Measurements from ENCODE around the gene AMY2A.
"Not testable (repeated sequence)": the region's sequence is repeated elsewhere in the genome, so short reads cannot be mapped to it uniquely, and the experiment has no call there.

AMY2A gene

DNA sequence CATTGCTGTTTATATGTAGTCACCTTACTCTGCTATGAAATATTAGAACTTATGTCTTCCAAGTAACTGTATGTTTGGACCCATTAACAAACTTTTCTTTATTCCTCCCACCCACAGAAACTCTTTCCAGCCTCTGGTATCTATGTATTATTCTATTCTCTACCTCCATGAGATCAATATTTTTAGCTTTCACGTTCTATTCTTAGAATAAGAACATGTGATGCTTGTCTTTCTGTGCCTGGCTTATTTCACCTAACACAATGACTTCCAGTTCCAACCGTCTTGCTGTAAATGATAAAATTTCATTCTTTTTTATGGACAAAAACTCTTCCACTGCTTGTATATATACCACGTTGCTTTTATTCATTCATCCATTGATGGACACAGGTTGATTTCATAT, 24.0 kb downstream of the AMY2A start:
- H3K9me3 ChIP-seq (ENCODE audit: control insufficient read depth in 2 of 2, low read length in 2 of 2); H3K27me3 ChIP-seq (ENCODE audit: control insufficient read depth in 1 of 2, insufficient read depth in 2 of 2, low read length in 2 of 2); H3K4me3 ChIP-seq (ENCODE audit: low read length in 2 of 2); H3K27ac ChIP-seq (ENCODE audit: low read length); H3K36me3 ChIP-seq (ENCODE audit: control insufficient read depth in 2 of 2, insufficient read depth in 2 of 2, low read length in 2 of 2); H3K4me1 ChIP-seq (ENCODE audit: control insufficient read depth, insufficient read depth, low read length); H3K9ac ChIP-seq (ENCODE audit: low read length in 2 of 2): not testable (repeated sequence)

DNA sequence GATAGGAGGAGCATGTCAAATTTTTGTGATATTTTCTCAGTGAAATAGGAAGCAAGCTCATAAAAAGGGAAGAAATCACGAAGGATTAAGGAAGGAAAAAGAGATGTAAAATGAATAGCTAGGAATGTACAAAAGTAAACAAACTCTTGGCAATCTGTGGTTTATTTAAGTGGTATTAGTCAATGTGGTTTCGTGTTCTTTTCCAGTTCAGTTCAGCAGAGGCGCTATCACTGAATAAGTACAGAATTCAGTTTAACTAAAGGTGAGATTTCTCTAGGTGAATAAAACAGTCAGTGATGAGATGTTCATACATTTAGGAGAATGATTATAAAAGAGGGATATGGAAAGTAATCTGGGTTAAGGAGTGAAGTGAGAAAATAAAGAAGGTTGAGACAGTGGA, 26.7 kb downstream of the AMY2A start:
- not testable (repeated sequence) for H3K4me3 ChIP-seq (ENCODE audit: low read length in 2 of 2); H3K27ac ChIP-seq (ENCODE audit: low read length); H3K36me3 ChIP-seq (ENCODE audit: control insufficient read depth in 2 of 2, insufficient read depth in 2 of 2, low read length in 2 of 2); H3K4me1 ChIP-seq (ENCODE audit: control insufficient read depth, insufficient read depth, low read length); H3K27me3 ChIP-seq (ENCODE audit: control insufficient read depth in 1 of 2, insufficient read depth in 2 of 2, low read length in 2 of 2); H3K9me3 ChIP-seq (ENCODE audit: control insufficient read depth in 2 of 2, low read length in 2 of 2); H3K9ac ChIP-seq (ENCODE audit: low read length in 2 of 2)

DNA sequence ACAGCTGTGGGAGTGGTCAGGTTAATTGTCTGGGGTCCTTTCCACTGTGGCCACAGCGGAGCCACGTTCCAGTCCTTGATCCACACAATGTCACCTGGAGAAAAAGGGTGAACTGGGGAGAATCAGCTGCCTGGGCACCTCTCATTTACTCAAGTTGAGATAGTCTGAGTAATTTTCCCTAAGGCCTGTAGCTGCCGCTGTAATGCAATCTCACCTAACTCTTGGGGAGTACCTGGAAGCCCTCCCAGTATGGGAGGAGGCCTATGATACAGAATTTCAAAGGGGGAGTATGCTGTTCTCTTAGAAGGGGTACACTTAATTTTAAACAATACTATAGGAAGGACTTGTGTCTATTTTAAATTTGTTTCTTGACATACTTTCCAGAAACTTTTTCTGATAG, 33.1 kb downstream of the AMY2A start:
- H3K27ac ChIP-seq (ENCODE audit: low read length); H3K9ac ChIP-seq (ENCODE audit: low read length in 2 of 2); H3K27me3 ChIP-seq (ENCODE audit: control insufficient read depth in 1 of 2, insufficient read depth in 2 of 2, low read length in 2 of 2); H3K9me3 ChIP-seq (ENCODE audit: control insufficient read depth in 2 of 2, low read length in 2 of 2); H3K4me1 ChIP-seq (ENCODE audit: control insufficient read depth, insufficient read depth, low read length); H3K36me3 ChIP-seq (ENCODE audit: control insufficient read depth in 2 of 2, insufficient read depth in 2 of 2, low read length in 2 of 2); H3K4me3 ChIP-seq (ENCODE audit: low read length in 2 of 2): not testable (repeated sequence)

DNA sequence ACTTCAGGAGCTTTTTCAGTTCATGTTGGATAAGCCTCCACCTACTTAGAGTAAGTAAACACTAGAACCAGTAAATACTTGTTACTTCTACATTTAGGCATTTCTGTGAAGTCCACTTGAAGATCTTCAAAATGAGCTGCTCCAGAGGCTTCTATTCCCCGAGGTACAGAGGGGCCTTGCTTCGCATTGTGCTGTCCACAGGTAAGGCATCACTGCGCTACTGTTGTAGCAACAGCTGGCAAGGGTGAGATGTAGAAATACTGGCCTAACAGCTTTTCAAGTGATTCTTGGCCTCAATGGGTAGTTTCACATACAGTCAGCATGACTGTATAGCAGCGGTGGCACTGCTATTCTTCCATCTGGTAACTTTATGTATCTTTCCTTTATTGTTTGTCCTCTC, 33.7 kb downstream of the AMY2A start:
- H3K27me3 ChIP-seq (ENCODE audit: control insufficient read depth in 1 of 2, insufficient read depth in 2 of 2, low read length in 2 of 2); H3K36me3 ChIP-seq (ENCODE audit: control insufficient read depth in 2 of 2, insufficient read depth in 2 of 2, low read length in 2 of 2); H3K4me1 ChIP-seq (ENCODE audit: control insufficient read depth, insufficient read depth, low read length); H3K9ac ChIP-seq (ENCODE audit: low read length in 2 of 2); H3K27ac ChIP-seq (ENCODE audit: low read length); H3K9me3 ChIP-seq (ENCODE audit: control insufficient read depth in 2 of 2, low read length in 2 of 2); H3K4me3 ChIP-seq (ENCODE audit: low read length in 2 of 2): not testable (repeated sequence)

DNA sequence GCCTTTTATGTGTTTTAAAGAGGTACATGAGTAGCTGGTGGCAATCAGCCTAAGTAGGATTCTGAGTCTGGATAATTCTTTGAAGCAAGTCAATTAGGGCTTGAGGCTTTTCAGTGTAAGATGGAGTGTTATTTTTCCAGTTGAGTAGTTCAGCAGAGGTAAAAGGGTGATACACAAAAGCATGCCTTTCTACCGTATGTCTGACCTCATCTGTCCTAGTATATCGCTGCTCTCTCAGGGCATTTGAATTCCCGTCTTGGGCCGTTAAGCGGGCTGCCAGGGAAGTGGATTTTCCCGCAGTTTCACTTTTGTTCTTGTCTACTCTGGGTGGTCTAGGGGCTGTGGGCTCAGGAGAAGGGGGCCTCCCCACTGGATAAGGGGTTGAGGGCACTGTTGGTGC, 36.9 kb downstream of the AMY2A start:
- not testable (repeated sequence) for H3K9me3 ChIP-seq (ENCODE audit: control insufficient read depth in 2 of 2, low read length in 2 of 2); H3K4me1 ChIP-seq (ENCODE audit: control insufficient read depth, insufficient read depth, low read length); H3K27ac ChIP-seq (ENCODE audit: low read length); H3K27me3 ChIP-seq (ENCODE audit: control insufficient read depth in 1 of 2, insufficient read depth in 2 of 2, low read length in 2 of 2); H3K4me3 ChIP-seq (ENCODE audit: low read length in 2 of 2); H3K36me3 ChIP-seq (ENCODE audit: control insufficient read depth in 2 of 2, insufficient read depth in 2 of 2, low read length in 2 of 2); H3K9ac ChIP-seq (ENCODE audit: low read length in 2 of 2)

DNA sequence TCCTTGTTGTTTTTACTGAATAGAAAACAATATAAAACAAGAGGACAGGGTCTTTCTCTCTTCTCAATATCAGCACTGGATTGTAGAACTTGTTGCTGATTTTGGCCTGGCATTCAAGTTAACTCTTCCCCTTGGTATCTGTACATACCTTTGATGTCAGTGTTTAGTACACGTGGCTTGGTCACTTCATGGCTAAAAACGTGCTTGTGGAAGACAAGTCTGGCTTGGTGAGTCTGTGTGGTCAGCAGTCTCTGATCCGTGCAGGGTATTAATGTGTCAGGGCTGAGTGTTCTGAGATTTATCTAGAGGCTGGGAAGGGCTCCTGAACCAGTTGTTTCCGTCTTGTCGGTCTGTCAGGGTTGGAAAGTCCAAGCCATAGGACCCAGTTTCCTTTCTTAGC, 38.2 kb downstream of the AMY2A start, which contains the start of gene AMY1A:
AMY1A (plus strand) TSS at position 301 of the 400 bp plus-strand sequence. CDS start 571 bp downstream, outside the sequence.
- H3K36me3 ChIP-seq (ENCODE audit: control insufficient read depth in 2 of 2, insufficient read depth in 2 of 2, low read length in 2 of 2); H3K9me3 ChIP-seq (ENCODE audit: control insufficient read depth in 2 of 2, low read length in 2 of 2); H3K27me3 ChIP-seq (ENCODE audit: control insufficient read depth in 1 of 2, insufficient read depth in 2 of 2, low read length in 2 of 2); H3K9ac ChIP-seq (ENCODE audit: low read length in 2 of 2); H3K27ac ChIP-seq (ENCODE audit: low read length); H3K4me3 ChIP-seq (ENCODE audit: low read length in 2 of 2); H3K4me1 ChIP-seq (ENCODE audit: control insufficient read depth, insufficient read depth, low read length): not testable (repeated sequence)

Data from stomach smooth muscle (tissue), 2 donors.